ENCODE results near the gene HTR3A. TPM values are rescaled to one million over a fixed set of nuclear protein-coding genes. Genes with fewer than 3 reads are reported as not detected.

The HTR3A gene
- total RNA-seq, 1 experiment from 2014 or later: 0.21 TPM

DNA sequence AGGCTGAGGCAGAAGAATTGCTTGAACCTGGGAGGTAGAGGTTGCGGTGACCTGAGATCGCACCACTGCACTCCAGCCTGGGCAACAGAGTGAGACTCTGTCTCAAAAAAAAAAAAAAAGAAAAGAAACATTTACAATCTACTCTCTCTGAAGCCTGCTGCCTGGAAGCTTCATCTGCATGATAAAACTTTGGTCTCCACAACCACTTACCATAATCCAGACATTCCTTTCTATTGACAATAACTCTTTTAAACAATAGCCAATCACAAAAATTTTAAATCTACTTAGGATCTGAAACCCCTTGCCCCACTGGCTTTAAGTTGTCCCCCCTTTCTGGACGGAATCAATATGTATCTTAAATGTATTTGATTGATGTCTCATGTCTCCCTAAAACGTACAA lies 25.0 kb upstream of the HTR3A start:
- H3K36me3 ChIP-seq (ENCODE audit: control insufficient read depth, insufficient read depth, low read length): no peaks in the 10 kb centered on the region
- BruUV-seq (replicated peaks): no TSS peak
- no peak for ATAC-seq
- peaks cover 5% of the 10 kb centered on the region; the same call in 1 of the 2 replicates for H3K27me3 ChIP-seq (ENCODE audit: control insufficient read depth, insufficient read depth, low read length)
- ChIA-PET CTCF (no interaction called here), POLR2A (no interaction called here)
- no peaks in the 10 kb centered on the region for H3K9me3 ChIP-seq (ENCODE audit: control insufficient read depth, insufficient read depth, low read depth, low read length)
- intact Hi-C loops (cut with micrococcal nuclease; ENCODE audit: unreplicated experiment) (no loop called here), in situ Hi-C loops (cut with HindIII; ENCODE audit: low pct_unique_long_range_greater_than_20kb, low sequenced_read_pairs) (no loop called here)
- H3K27ac ChIP-seq (ENCODE audit: low read length): no peak overlapping the region
- H3K4me3 ChIP-seq (ENCODE audit: low read depth in 2 of 2, low read length in 2 of 2): no peak overlapping the region
- no peaks in the 10 kb centered on the region for H3K4me1 ChIP-seq (ENCODE audit: control insufficient read depth, insufficient read depth, low read length)
- no peak for TF ChIP-seq SIN3A (IDR thresholded peaks at IDR 0.05; ENCODE audit: borderline replicate concordance, insufficient read depth, low read depth, low read length)
- TF ChIP-seq POLR2AphosphoS5 (IDR thresholded peaks at IDR 0.05; ENCODE audit: low read depth, low read length): no peak
- TF ChIP-seq, protein P1, sequence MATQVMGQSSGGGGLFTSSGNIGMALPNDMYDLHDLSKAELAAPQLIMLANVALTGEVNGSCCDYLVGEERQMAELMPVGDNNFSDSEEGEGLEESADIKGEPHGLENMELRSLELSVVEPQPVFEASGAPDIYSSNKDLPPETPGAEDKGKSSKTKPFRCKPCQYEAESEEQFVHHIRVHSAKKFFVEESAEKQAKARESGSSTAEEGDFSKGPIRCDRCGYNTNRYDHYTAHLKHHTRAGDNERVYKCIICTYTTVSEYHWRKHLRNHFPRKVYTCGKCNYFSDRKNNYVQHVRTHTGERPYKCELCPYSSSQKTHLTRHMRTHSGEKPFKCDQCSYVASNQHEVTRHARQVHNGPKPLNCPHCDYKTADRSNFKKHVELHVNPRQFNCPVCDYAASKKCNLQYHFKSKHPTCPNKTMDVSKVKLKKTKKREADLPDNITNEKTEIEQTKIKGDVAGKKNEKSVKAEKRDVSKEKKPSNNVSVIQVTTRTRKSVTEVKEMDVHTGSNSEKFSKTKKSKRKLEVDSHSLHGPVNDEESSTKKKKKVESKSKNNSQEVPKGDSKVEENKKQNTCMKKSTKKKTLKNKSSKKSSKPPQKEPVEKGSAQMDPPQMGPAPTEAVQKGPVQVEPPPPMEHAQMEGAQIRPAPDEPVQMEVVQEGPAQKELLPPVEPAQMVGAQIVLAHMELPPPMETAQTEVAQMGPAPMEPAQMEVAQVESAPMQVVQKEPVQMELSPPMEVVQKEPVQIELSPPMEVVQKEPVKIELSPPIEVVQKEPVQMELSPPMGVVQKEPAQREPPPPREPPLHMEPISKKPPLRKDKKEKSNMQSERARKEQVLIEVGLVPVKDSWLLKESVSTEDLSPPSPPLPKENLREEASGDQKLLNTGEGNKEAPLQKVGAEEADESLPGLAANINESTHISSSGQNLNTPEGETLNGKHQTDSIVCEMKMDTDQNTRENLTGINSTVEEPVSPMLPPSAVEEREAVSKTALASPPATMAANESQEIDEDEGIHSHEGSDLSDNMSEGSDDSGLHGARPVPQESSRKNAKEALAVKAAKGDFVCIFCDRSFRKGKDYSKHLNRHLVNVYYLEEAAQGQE (IDR thresholded peaks at IDR 0.05; ENCODE audit: insufficient read depth in 1 of 2, low read depth in 2 of 2, low read length in 1 of 2): no peak
- DNase-seq (ENCODE audit: low read depth, low spot score): no peak

DNA sequence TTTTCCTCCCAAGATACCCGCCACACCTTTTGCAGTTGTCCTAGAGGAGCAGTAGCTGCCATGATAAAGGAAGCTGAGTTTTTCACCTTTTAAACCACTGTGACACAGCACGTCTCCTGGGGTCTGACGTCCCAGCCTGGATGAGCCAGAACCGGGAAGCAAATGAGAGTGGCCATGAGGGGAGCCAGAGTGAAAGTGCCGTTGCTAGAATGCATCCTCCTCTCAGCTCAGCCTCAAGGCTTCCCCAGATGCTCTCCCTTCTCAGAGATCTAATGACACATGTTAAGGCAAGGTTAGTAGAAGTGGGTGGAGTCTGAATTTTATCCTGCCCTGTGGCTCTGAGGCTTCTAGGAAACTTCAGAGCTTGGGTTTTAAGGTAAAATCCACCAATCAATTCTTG lies 23.4 kb upstream of the HTR3A start:
- H3K27me3 ChIP-seq (ENCODE audit: control insufficient read depth, insufficient read depth, low read length): peaks cover 5% of the 10 kb centered on the region; the same call in 1 of the 2 replicates
- no peak overlapping the region for H3K4me3 ChIP-seq (ENCODE audit: low read depth in 2 of 2, low read length in 2 of 2)
- DNase-seq (ENCODE audit: low read depth, low spot score): no peak
- H3K9me3 ChIP-seq (ENCODE audit: control insufficient read depth, insufficient read depth, low read depth, low read length): no peaks in the 10 kb centered on the region
- CTCF ChIA-PET: no interaction called here
- intact Hi-C loops (cut with micrococcal nuclease; ENCODE audit: unreplicated experiment): no loop called here
- TF ChIP-seq, protein P2, sequence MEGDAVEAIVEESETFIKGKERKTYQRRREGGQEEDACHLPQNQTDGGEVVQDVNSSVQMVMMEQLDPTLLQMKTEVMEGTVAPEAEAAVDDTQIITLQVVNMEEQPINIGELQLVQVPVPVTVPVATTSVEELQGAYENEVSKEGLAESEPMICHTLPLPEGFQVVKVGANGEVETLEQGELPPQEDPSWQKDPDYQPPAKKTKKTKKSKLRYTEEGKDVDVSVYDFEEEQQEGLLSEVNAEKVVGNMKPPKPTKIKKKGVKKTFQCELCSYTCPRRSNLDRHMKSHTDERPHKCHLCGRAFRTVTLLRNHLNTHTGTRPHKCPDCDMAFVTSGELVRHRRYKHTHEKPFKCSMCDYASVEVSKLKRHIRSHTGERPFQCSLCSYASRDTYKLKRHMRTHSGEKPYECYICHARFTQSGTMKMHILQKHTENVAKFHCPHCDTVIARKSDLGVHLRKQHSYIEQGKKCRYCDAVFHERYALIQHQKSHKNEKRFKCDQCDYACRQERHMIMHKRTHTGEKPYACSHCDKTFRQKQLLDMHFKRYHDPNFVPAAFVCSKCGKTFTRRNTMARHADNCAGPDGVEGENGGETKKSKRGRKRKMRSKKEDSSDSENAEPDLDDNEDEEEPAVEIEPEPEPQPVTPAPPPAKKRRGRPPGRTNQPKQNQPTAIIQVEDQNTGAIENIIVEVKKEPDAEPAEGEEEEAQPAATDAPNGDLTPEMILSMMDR (IDR thresholded peaks at IDR 0.05): no peak
- TF ChIP-seq POLR2AphosphoS5 (IDR thresholded peaks at IDR 0.05; ENCODE audit: low read depth, low read length): no peak
- TF ChIP-seq, protein P1 (IDR thresholded peaks at IDR 0.05; ENCODE audit: insufficient read depth in 1 of 2, low read depth in 2 of 2, low read length in 1 of 2): no peak
- TF ChIP-seq SIN3A (IDR thresholded peaks at IDR 0.05; ENCODE audit: borderline replicate concordance, insufficient read depth, low read depth, low read length): no peak
- no peak for TF ChIP-seq TCF7L2 (IDR thresholded peaks at IDR 0.05; ENCODE audit: low read depth, low read length)
- H3K4me1 ChIP-seq (ENCODE audit: control insufficient read depth, insufficient read depth, low read length): no peaks in the 10 kb centered on the region
- BruUV-seq (replicated peaks): no TSS peak
- no peak overlapping the region for H3K27ac ChIP-seq (ENCODE audit: low read length)
- in situ Hi-C loops (cut with HindIII; ENCODE audit: low pct_unique_long_range_greater_than_20kb, low sequenced_read_pairs): no loop called here
- no peaks in the 10 kb centered on the region for H3K36me3 ChIP-seq (ENCODE audit: control insufficient read depth, insufficient read depth, low read length)
- ATAC-seq: no peak
- POLR2A ChIA-PET: no interaction called here

All from Panc1 (cell line).